ENCODE measurements around the gene COBL. TPM values are rescaled to one million over a fixed set of nuclear protein-coding genes. Genes with fewer than 3 reads are reported as not detected.

The COBL gene
- total and polyA plus RNA-seq, 2 of the 8 experiments (the other 6 are each of a cell fraction or from before 2014, with no cell fraction given) = 13.8 to 40.4 TPM

DNA sequence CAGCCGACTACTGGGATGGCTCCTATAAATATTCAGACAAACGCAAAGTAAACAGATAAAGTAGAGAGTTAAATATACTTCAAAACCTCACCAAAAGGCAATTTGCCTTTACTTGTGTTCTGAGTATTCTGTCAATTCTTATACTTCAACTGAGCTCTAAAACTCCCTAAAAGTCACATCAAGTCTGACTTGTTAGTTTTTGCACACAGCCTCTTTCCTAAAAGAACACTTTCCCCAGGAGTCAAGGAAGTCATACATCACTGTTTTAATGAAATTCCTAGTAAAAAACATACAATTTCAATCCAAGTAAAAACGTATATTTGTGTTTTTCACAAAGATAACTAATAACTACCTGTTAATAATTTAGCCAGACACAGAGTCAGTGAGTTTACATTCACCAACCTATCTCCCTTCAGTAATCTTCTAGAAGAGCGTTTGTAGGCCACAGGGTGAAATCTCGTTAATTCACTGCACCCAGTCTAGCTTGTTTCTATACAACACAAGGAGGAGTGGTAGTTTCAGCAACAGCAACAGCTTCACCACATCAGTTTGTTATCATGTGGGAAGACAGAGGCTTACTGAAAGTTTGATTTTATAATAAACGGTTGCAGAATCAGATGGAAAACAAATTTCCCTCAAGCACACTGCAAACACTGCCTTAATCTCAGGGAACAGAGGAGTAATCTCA is 2.7 kb downstream of the COBL start:
- Histone ChIP-seq H3K18ac (ENCODE audit: extremely low read depth, low read length) (no peak overlapping the region), H3K23me2 (ENCODE audit: low read depth, low read length) (peaks cover 13% of the 10 kb centered on the region), H3K9ac (replicated peaks in 1 of 4; ENCODE audit: extremely low read depth in 1 of 4, low read depth in 3 of 4, low read length in 3 of 4) (no peak overlapping the region), H4K8ac (ENCODE audit: extremely low read depth, insufficient read depth, low read length) (no peak overlapping the region), H2BK15ac (ENCODE audit: low read length) (no peak overlapping the region), H2AFZ (ENCODE audit: low read length) (no peak overlapping the region), H3K27me3 (replicated peaks in 1 of 4; ENCODE audit: control insufficient read depth in 3 of 4, extremely low read depth in 1 of 4, insufficient read depth in 3 of 4, low read length in 3 of 4) (peaks cover 0 to 4% (median 1%) of the 10 kb centered on the region in 4 experiments; a peak in 4 of 7 replicates), H2BK5ac (ENCODE audit: low read depth, low read length) (no peak overlapping the region), H3K4me3 (ENCODE audit: extremely low read depth in 1 of 4, insufficient read depth in 2 of 4, low read depth in 3 of 4, low read length in 4 of 4) (peak overlapping the region in 1 of 4 experiments; percentile 71; a peak in 1 of 8 replicates), H3K56ac (replicated peaks; ENCODE audit: insufficient read length, low read depth, low read length) (no peak overlapping the region), H3K27ac (ENCODE audit: low read depth, low read length) (no peak overlapping the region), H2AK5ac (ENCODE audit: low read depth, low read length) (no peak overlapping the region), H2BK120ac (replicated peaks; ENCODE audit: low read depth, low read length) (no peak overlapping the region), H4K91ac (replicated peaks; ENCODE audit: insufficient read length, low read length) (no peak overlapping the region), H3K4me1 (replicated peaks in 1 of 4; ENCODE audit: control insufficient read depth in 3 of 4, insufficient read depth in 4 of 4, low read length in 3 of 4) (peaks cover 4 to 20% (median 14%) of the 10 kb centered on the region in 4 experiments), H3K79me1 (ENCODE audit: low read depth, low read length) (peaks cover 2% of the 10 kb centered on the region; the same call in 1 of the 2 replicates), H3K14ac (ENCODE audit: insufficient read length) (no peak overlapping the region), H3K23ac (ENCODE audit: insufficient read length) (no peak overlapping the region), H3K4me2 (ENCODE audit: insufficient read depth in 1 of 2, low read depth in 2 of 2, low read length in 2 of 2) (peak overlapping the region in 1 of 2 experiments; percentile 83; a peak in 2 of 4 replicates), H3K79me2 (ENCODE audit: control insufficient read depth in 1 of 2, insufficient read depth in 2 of 2, low read length in 2 of 2) (peaks cover 3 to 57% of the 10 kb centered on the region in 2 experiments; a peak in 3 of 4 replicates), H3K4ac (replicated peaks; ENCODE audit: insufficient read length, low read depth, low read length) (no peak overlapping the region), H2BK12ac (ENCODE audit: low read depth, low read length) (no peak overlapping the region), H3K9me3 (ENCODE audit: insufficient read depth in 2 of 2, low read depth in 1 of 2, low read length in 1 of 2) (no peaks in the 10 kb centered on the region), H4K5ac (ENCODE audit: insufficient read length, low read depth, low read length) (no peak overlapping the region), H3K36me3 (ENCODE audit: control insufficient read depth in 2 of 4, insufficient read depth in 4 of 4, low read length in 3 of 4) (no peaks in the 10 kb centered on the region), H4K20me1 (replicated peaks in 1 of 2; ENCODE audit: control insufficient read depth in 1 of 2, insufficient read depth in 2 of 2, low read length in 2 of 2) (peaks cover 0 to 11% of the 10 kb centered on the region in 2 experiments), H2BK20ac (ENCODE audit: low read length) (no peak overlapping the region)
- ChIA-PET POLR2A (ENCODE audit: partially characterized antibody) (interaction anchor here (0.6 to 9.2 kb wide), 2 partner anchors 12 to 29 kb away, joined by 3 to 117 read pairs; no protein-coding TSS in a partner anchor), CTCF (ENCODE audit: partially characterized antibody) (interaction anchor here (1.0 to 1.8 kb wide), 6 partner anchors 41 to 120 kb away, joined by 3 to 7 read pairs (median 4); no protein-coding TSS in a partner anchor)
- TF ChIP-seq GABPA (IDR thresholded peaks at IDR 0.05; ENCODE audit: borderline replicate concordance, insufficient read depth, low read length) (no peak), TCF12 (IDR thresholded peaks at IDR 0.05; ENCODE audit: low read depth, low read length) (no peak), SP4 (IDR thresholded peaks at IDR 0.05; ENCODE audit: low read length) (no peak), SRF (IDR thresholded peaks at IDR 0.05; ENCODE audit: low read depth, low read length) (no peak), RAD21 (IDR thresholded peaks at IDR 0.05 in 1 of 2, conservative IDR thresholded peaks at IDR 0.05 in 1 of 2; ENCODE audit: low read depth in 2 of 2, low read length in 2 of 2) (no peak), YY1 (IDR thresholded peaks at IDR 0.05; ENCODE audit: low read depth, low read length) (no peak), TEAD4 (IDR thresholded peaks at IDR 0.05; ENCODE audit: low read depth, low read length) (no peak)
- TF ChIP-seq, protein P1, sequence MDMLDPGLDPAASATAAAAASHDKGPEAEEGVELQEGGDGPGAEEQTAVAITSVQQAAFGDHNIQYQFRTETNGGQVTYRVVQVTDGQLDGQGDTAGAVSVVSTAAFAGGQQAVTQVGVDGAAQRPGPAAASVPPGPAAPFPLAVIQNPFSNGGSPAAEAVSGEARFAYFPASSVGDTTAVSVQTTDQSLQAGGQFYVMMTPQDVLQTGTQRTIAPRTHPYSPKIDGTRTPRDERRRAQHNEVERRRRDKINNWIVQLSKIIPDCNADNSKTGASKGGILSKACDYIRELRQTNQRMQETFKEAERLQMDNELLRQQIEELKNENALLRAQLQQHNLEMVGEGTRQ (IDR thresholded peaks at IDR 0.05; ENCODE audit: low read length) = no peak
- WGBS, 2 experiments (ENCODE audit: extremely low coverage in 1 of 2, insufficient coverage in 1 of 2, insufficient read length in 1 of 2, insufficient replicate concordance in 2 of 2, low coverage in 1 of 2, low lambda C conversion rate in 2 of 2, missing lambda C conversion rate in 1 of 2) = 74% methylated on average over 6 of the region's 6 CpGs; no CpG with 5 or more reads in 1 of the 2 experiments
- no peak for DNase-seq (ENCODE audit: low read depth in 1 of 2, low spot score in 2 of 2)
- FAIRE-seq = no peak
